VCaP (cell line): Measurements from ENCODE around the gene WDR54.

Source experiments
- H3K27ac ChIP-seq: fragments of 450-650 bp; 2 replicates; pipeline ENCODE4 v1.5.1; 2017
- TF ChIP-seq, protein P1 (sequence below): fragments of 450-650 bp; conservative IDR thresholded peaks from 2 replicates; pipeline ENCODE4 v1.5.1; 2017; ENCODE audit warnings: mild to moderate bottlenecking, moderate library complexity

WDR54 gene

DNA sequence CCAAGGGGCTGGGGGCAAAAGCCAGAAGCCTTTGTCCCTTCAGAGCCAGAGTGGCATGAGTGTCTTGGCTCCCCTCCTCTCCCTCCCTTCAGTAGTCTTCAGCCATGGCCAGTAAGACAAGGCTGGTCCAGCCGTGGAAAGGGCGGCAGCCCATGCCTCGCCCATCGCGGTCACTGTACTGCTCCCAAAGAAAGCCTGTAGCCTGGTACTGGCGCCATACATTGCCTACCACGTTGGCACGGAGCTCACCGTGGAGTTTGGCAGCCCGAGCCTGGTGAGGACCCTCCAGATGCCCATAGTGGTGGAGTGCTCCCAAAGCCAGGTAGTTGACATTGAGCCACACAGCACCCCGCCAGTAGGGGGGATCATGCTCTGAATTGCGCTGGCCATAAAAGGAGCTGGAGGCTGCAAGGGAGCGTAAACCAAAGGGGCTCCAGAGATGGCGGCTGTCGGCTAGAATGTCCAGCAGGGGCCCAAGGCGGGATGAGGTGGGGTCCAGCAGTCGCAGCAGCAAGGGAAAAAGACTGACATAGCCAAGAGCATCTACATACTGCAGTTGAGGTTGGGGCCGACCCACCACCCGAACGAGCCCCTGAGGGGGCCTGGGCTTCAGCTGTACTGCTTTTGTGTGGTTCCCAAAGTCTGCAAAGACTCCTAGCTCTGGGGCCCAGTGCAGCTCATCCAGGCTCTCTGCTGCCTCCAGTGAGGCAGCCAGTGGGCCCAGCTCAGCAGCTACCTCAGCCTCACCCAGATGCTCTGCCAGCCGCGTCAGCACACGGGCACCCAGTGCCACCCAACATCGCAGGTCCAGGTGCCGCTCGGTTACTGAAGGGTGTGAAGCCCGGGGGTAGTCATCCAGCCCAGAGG, 39.9 kb downstream of the WDR54 start:
- TF ChIP-seq, protein P1, sequence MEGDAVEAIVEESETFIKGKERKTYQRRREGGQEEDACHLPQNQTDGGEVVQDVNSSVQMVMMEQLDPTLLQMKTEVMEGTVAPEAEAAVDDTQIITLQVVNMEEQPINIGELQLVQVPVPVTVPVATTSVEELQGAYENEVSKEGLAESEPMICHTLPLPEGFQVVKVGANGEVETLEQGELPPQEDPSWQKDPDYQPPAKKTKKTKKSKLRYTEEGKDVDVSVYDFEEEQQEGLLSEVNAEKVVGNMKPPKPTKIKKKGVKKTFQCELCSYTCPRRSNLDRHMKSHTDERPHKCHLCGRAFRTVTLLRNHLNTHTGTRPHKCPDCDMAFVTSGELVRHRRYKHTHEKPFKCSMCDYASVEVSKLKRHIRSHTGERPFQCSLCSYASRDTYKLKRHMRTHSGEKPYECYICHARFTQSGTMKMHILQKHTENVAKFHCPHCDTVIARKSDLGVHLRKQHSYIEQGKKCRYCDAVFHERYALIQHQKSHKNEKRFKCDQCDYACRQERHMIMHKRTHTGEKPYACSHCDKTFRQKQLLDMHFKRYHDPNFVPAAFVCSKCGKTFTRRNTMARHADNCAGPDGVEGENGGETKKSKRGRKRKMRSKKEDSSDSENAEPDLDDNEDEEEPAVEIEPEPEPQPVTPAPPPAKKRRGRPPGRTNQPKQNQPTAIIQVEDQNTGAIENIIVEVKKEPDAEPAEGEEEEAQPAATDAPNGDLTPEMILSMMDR = no peak
- no peak overlapping the region for H3K27ac ChIP-seq

- H3K27ac ChIP-seq = no peak overlapping the region
- TF ChIP-seq, protein P1 = no peak
Measured at GRCh38 chr2:74462054-74462785, 40.7 kb downstream of the WDR54 start.

DNA sequence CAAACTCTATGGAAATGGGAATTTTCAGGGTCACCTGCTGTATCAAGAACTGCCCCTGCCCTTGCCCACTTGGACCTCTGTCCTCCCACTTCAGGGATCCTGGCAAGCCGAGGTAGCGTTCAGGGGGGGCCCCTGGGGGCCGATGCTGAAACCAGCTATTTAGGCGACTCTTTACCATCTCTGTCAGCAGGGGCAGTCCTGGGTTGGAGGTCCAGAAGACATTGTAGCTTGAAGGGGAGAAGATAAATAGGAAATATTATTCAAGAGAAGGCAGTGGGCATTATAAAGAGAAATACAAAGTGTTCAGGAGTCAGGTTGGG, 41.2 kb downstream of the WDR54 start:
- no peak overlapping the region for H3K27ac ChIP-seq
- TF ChIP-seq, protein P1 = no peak

- peak overlapping the region; percentile 82 for H3K27ac ChIP-seq
Measured at GRCh38 chr2:74464406-74464805, 42.9 kb downstream of the WDR54 start.

GRCh38 chr2:74470742-74471141, 49.2 kb downstream of the WDR54 start:
- H3K27ac ChIP-seq = peak overlapping the region; percentile 97

More at GRCh38 chr2:74464406-74464805, 42.9 kb downstream of the WDR54 start:
- TF ChIP-seq, protein P1 = no peak

DNA sequence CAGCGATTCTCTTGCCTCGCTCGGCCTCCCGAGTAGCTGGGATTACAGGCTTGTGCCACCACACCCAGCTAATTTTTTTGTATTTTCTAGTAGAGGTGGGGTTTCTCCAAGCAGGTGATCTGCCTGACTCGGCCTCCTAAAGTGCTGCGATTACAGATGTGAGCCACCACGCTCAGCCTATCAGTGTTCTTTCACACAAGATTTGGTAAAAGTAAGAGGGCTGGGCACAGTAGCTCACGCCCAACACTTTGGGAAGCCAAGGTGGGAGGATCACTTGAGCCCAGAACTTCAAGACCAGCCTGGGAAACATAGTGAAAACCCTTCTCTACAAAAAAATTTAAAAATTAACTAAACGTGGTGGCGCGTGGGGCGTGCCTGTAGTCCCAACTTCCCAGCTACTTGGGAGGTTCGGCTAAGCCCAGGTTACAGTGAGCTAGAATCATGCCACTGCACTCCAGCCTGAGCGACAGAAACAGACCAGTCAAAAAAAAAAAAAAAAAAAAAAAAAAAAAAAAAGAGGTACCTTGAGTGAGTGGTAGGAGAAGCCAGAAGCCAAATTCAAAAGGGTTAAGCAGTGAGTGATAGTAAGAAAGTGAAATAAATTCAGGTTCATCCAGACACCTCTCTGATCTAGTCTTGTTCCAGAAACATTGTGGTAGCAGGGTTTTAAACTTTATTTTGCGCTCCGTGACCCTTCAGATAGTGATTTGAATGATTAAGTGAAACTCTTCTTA, 50.0 kb downstream of the WDR54 start:
- H3K27ac ChIP-seq = peak overlapping the region; percentile 97
- TF ChIP-seq, protein P1 = no peak

DNA sequence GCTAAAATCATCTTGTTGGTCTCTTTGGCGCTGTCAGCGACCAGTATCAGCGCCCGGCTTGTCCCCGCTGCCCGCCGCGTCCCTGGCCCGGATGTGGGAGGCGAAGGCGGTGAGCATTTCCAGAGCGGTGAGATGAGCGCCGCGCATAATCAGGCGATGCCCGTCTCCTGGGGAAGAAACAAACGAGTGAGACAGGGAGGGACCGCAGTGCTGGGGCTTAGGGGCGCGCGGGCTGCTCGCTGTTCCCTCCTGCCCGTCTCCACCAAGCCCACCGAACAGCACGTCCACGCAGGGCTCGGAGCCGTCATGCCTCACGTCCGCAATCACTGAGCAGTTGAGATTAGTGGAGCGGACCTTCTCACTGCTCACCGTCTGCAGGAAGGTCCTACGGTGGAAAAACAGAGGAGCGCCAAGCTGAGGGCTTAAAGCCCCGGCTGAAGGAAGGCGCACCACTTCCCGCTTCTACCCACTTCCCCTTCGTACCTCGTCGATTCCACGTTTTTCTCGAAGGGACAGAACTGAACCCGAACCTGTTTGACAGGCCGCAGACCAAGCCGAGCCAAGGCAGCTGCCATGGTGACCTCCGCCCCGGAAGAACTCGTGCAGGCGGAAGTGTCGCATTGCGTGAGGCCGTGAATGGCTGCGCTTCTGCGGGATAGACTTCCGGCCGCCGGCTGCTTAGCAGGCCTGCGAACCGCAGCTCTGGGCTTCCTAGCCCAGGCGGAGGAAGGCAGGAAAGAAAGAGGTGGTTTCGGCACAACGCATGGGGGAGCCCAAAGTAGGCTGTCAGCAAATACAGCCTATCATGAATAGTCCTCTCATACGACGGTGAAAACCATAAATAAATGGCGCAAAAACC, 50.8 kb downstream of the WDR54 start, which contains the start of gene MRPL53:
TSS of gene MRPL53 (minus strand) at position 595 of the 859 bp plus-strand sequence. CDS start at position 575, 20 bp downstream.
- H3K27ac ChIP-seq = peak within 1 kb of the TSS; percentile 97
- TF ChIP-seq, protein P1 = no peak
